GM13976 (cell line): Measurements from ENCODE around the gene TYW1.
"Not testable (repeated sequence)": the region's sequence is repeated elsewhere in the genome, so short reads cannot be mapped to it uniquely, and the experiment has no call there.

Experiments
- DNase-seq: peaks from one replicate; pipeline ENCODE4 v3.0.0; 2012; ENCODE audit warnings: low spot score
- in situ Hi-C: fragments of 300-500 bp; cut with MboI; formaldehyde crosslinking; loops from one replicate; pipeline ENCODE4 v1.12.0; 2022; ENCODE audit warnings: low sequenced_read_pairs, mixed read lengths, inconsistent platforms; ENCODE audit not compliant: unreplicated experiment
- TF ChIP-seq, protein P1 (sequence below): IDR thresholded peaks from 2 replicates; pipeline ENCODE4 v1.5.1; 2012; ENCODE audit warnings: borderline replicate concordance, mild to moderate bottlenecking; ENCODE audit not compliant: insufficient read depth; ENCODE audit errors: extremely low read depth, missing control alignments, control extremely low read depth

Gene TYW1

DNA sequence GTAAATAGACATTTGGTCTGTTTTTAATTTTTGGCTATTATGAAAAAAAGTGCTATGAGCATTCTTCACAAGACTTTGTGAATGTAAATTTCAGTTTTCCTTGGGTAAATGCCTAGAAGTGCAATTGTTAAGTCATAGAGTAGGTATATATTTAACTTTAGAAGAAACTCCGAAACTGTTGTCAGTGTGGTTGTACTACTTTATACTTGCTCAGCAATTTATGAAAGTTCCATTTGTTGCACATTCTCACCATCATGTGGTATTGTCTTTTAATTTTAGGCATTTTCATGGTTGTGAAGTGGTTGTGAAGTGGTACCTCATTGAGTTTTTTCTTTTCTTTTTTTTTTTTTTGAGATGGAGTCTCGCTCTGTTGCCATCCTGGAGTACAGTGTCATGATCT is 60.0 kb downstream of the TYW1 start:
- TF ChIP-seq, protein P1, sequence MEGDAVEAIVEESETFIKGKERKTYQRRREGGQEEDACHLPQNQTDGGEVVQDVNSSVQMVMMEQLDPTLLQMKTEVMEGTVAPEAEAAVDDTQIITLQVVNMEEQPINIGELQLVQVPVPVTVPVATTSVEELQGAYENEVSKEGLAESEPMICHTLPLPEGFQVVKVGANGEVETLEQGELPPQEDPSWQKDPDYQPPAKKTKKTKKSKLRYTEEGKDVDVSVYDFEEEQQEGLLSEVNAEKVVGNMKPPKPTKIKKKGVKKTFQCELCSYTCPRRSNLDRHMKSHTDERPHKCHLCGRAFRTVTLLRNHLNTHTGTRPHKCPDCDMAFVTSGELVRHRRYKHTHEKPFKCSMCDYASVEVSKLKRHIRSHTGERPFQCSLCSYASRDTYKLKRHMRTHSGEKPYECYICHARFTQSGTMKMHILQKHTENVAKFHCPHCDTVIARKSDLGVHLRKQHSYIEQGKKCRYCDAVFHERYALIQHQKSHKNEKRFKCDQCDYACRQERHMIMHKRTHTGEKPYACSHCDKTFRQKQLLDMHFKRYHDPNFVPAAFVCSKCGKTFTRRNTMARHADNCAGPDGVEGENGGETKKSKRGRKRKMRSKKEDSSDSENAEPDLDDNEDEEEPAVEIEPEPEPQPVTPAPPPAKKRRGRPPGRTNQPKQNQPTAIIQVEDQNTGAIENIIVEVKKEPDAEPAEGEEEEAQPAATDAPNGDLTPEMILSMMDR, result no peak
- in situ Hi-C loops, result no loop called here
- no peak for DNase-seq

DNA sequence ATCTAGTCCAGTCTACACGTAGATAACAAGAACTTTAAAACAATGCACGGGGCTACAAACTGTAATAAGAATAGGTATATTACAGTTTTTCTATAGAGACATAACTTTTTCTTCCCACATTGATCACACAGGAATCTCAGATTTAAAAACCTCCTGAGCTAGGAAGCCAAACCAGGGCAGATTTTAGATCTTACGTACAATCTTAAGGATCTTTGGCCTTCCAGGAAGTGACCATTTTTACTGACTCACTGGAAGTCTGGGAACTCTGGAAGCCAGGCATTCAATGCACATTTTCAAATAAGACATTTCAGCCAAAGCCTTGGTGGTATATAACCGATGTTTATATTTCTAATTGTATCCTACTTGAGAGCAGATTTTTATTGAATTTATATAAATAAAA is 64.7 kb downstream of the TYW1 start:
- in situ Hi-C loops, DNase-seq: not testable (repeated sequence)

DNA sequence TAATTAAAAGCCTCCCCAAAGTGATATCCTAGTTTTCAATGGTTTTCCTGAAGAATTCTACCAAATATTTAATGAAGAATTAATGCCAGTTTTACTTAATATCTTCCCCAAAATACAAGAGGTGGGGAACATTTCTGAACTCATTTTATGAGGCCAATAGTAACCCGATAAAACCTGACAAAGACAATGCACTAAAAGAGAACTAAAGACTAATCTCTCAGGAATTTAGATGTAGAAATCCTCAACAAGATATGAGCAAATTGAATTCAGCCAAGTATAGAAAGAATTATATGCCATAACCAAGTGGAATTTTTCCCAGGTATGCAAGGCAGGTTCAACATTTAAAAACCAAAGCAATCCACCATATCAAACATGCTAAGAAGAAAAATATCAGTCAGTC is 66.2 kb downstream of the TYW1 start:
- in situ Hi-C loops, DNase-seq: not testable (repeated sequence)

DNA sequence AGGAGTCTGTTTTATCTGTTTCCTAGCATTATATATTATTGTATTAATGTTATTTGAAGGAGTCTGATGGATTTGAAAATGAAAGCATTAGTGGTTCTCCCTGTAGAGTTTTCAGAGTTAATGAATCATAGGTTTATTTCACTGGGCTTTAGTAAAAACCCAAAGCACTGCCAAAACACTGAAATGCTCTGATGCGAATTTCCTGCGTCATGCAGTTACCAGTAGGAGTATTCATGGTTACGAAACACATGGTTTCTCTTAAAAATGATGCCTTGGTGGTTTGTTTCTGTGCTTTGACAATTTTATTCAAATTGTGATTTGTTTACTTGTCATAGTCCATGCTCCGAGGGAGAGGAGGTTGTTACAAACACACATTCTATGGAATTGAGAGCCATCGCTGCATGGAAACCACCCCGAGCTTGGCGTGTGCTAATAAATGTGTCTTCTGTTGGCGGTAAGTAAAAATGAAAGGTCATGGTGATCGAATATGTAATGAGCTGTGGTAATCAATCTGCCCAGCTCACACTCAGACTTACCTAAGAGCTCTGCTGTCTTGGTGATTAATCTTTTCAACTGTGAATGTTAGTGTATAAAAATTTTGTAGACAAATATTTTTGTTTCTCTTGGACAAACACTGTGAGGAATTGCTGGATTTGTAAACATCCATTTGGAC is 70.5 kb downstream of the TYW1 start:
- in situ Hi-C loops, DNase-seq: not testable (repeated sequence)

DNA sequence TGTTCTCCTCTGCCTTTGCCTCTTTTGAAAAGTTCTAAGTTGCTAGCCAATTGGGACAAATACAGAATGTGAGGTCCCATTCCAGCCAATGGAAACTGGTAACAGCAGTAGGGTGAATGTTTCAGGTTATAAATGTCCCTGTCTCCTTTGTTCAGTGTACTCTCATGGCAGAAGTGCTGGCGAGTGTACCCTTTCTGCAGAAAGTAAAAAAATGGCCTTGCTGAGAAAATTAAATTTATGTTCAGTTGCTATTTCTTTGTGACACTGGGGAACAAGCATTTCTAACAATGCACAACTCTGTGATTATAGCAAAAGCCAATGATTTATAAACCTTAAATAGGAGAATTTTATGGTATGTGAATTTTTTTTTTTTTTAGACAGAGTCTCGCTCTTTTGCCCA is 79.5 kb downstream of the TYW1 start:
- DNase-seq, in situ Hi-C loops: not testable (repeated sequence)

DNA sequence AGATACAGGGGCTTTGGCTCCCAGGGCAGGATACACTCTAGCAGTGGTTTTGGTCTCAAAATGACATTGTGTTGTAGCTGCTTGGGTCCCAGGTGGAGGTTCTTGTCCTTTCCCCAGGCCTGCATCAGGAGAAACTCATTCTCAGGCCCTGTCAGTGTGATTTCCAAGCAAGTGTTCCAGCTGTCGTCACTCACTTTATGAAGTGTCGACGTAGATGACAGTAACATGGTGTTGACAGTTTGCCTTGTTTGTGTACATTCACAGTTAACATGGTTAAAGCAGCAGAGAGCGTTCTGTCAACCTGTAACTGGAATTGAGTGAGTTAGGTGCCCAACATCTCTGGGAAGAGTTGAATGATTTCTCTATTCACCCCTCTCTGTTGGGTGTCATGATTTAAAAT is 86.2 kb downstream of the TYW1 start:
- in situ Hi-C loops, DNase-seq: not testable (repeated sequence)

DNA sequence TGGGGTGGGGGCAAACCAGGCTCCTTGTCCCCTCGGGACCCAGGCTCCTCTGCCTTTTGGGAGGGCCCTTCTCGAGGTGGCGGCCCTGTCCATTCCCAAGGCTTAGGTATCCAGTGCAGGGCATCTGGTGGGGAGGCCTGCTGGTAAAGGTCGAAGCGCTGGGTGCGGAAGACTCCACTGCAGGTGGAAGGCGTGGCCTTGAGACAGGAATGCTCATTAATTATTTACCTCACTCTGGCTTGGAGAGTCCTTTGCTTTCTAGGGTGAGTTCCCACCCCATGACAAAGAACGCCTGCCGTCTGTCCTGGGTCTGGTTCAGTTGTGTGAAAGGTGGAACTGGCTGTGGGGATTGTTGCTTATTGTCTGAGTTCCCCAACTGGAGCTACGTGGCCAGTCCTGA is 92.6 kb downstream of the TYW1 start:
- DNase-seq, in situ Hi-C loops: not testable (repeated sequence)

DNA sequence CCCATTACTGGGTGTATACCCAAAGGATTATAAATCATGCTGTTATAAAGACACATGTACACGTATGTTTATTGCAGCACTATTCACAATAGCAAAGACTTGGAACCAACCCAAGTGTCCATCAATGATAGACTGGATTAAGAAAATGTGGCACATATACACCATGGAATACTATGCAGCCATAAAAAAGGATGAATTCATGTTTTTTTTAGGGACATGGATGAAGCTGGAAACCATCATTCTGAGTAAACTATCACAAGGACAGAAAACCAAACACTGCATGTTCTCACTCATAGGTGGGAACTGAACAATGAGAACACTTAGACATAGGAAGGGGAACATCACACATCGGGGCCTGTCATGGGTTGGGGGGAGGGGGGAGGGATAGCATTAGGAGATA is 94.4 kb downstream of the TYW1 start:
- DNase-seq, in situ Hi-C loops: not testable (repeated sequence)

DNA sequence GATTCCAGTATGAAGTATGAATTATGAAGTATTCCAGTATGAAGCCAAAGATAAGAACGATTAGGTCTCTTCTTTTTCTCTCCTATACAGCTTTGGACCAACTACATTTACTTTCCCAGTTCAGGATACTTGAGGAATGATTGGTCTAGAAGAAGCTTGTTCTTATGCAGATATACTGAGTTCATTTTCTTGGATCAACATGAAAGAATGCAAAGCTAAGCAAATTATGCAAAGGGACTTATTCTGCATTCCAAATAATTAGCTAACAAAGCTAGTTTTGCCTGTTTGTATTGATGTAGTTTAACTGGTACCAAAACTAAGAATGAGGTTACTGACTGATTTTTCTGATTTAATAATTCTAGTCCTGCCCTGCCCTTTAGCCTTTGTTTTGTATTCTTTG is 101.4 kb downstream of the TYW1 start:
- DNase-seq, in situ Hi-C loops: not testable (repeated sequence)

DNA sequence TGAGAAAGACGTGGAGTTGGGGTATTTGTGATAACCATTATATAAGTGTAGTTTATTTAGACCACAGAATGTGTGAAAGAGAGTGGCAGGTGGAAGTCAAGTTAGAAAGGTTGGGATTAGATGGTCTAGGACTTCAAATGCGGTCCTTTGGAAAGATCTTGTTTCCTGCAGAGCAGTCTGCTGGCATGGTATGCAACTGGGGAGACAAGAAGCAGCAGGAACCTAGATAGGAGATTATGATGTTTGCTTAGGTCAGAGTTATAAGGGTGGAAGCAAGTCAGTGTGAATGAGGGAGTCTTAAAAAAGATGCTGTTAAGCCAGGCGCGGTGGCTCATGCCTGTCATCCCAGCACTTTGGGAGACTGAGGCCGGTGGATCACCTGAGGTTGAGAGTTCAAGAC is 102.8 kb downstream of the TYW1 start:
- in situ Hi-C loops, DNase-seq: not testable (repeated sequence)

DNA sequence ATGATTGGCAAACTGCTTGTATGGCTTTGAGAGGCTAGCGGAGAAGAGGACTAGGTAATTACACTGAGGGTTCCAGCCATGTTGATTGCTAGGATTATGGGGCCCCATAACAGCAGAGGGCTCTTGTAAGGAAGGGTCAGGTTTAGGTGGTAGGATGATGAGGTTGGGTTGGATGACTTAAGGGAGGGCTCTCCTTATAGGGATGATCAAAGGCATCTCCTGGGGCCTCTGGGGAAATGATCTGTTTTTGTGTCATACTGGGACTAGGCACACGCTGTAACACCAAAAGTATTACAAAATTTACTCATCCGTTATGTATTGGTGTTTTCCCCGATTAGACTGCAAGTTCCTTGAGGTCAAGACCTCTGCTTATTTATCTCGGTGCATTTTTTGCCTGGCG is 103.4 kb downstream of the TYW1 start:
- in situ Hi-C loops, DNase-seq: not testable (repeated sequence)

DNA sequence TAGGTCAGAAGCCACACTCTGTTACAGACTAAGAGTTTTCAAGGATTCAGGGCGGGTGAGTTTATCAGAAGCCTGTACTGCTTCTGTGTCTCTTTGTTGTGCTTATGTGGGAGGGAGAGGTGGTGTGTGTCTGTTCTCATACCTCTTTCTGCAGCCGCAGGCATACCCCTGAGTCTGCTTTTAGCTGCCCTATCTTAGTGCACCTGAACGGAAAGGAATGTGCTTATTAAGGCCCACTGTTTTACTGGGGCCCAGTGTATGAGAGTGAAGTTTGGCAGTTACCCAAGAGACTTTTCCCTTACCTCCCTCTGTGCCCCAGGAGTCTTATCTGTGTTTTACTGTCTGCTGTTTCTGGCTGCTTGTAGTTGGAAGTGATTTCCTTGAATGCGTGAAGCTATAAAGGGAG is 104.3 kb downstream of the TYW1 start:
- TF ChIP-seq, protein P1, result no peak
- DNase-seq, result no peak
- in situ Hi-C loops, result no loop called here

DNA sequence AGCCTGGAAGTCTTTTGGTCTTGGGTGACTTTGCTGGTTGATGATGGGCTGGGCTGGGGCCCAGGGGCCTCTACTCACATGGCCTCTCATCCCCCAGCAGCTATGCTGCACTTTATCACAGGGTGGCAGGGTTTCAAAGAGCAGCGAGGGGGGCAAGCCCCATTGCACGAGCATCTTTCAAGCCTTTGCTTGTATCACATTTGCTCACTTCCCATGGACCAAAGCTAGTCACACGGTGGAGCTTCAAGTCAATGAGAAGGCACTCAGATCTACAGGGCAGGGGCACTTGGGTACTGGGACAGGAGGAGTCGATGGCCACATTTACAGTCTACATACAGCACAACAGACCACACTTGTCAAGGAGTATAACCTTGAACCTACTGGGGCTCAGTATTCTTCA is 108.3 kb downstream of the TYW1 start:
- in situ Hi-C loops, DNase-seq: not testable (repeated sequence)
